Ureter (tissue), 1 donor: ENCODE measurements around the gene AHCTF1. TPM values are rescaled to one million over a fixed set of nuclear protein-coding genes. Genes with fewer than 3 reads are reported as not detected.

Source experiments
- DNase-seq: peaks from one replicate; pipeline ENCODE4 v3.0.0-alpha.2; 2020; ENCODE audit warnings: low spot score
- total RNA-seq: library from RNA; stranded (reverse); gene quantifications from one replicate; pipeline ENCODE4 v1.2.4, GENCODE V29; 2023
- donor health status: DM: yes; HTN: yes; CAD: no.

Gene AHCTF1
- 35.1 TPM for total RNA-seq

- peak; percentile 98 for DNase-seq
Observed at GRCh38 chr1:246931549-246932365, at the start of gene AHCTF1. TSS of gene AHCTF1 (minus strand) at chr1:246931948. CDS start at chr1:246918370, 13,578 bp downstream.

DNA sequence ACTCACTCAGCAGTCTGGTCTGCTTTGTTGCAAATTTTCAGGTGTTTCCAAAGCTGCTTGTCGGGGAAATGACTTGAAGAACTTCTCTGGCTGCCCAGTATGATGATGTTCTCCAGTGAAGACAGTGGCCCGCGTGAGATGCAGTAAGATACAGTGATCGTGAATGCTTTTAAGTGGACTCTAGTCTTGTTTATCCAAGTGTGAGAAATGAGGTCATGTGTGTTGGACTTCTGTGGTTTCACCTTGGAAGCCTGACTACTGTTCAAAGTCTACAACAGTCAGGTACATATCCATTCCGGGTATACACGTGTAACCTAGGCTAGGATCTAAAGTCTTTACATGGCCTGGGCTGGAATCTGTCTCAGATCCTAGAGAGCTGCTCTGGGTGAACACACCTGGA is 47.0 kb upstream of the AHCTF1 start:
- DNase-seq = no peak

DNA sequence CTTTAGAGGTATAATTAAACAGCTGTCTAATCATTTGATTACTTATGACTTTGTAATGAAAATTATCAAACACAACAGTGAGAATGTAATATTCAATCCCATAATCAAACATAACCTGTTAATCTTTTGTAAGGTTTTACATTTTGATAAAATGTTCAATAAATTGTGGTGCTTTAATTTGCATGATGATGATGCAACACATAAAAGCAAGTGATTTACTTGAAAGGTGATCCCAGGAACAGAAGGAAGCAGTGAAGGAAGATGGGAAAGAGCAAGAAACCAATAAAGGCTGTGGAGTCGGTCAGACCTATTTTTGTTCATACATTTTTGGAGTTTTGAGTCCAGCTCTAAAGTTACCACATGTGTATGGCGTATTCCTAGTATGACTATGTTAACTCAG is 46.5 kb upstream of the AHCTF1 start:
- DNase-seq = no peak

DNA sequence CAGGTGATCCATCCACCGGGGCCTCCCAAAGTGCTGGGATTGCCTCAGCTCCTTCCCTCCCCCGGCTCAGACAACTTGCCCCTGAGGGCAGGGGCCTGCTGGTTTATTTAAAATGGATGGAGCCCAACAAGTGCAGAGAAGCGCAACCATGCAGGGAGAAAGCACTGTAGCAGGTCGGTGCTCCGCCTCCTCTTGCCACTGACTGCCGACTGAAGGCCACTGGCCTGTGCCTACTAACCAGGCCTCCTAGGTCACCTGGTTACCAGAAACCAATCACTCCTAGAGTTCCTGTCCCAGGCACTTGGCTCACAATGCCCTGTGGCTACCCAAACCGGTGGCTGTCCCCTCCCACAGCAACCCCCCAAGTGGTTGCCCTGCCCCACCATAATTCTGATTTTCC is 40.2 kb upstream of the AHCTF1 start:
- no peak for DNase-seq

GRCh38 chr1:246971090-246971721 is 39.5 kb upstream of the AHCTF1 start:
- no peak for DNase-seq

DNA sequence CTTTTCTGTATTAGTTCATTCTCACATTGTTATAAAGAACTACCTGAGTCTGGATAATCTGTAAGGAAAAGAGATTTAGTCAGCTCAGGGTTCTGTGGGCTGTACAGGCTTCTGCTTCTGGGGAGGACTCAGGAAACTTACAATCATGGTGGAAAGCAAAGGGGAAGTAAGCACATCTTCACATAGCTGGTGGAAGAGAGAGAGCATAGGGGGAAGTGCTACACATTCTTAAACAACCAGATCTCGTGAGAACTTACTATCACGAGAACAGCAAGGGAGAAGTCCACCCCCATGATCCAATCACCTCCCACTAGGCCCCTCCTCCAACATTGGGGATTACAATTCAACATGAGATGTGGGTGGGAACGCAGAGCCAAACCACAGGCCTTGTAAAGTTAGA is 37.9 kb upstream of the AHCTF1 start:
- no peak for DNase-seq

GRCh38 chr1:246966502-246966901 is 34.8 kb upstream of the AHCTF1 start:
- no peak for DNase-seq

DNA sequence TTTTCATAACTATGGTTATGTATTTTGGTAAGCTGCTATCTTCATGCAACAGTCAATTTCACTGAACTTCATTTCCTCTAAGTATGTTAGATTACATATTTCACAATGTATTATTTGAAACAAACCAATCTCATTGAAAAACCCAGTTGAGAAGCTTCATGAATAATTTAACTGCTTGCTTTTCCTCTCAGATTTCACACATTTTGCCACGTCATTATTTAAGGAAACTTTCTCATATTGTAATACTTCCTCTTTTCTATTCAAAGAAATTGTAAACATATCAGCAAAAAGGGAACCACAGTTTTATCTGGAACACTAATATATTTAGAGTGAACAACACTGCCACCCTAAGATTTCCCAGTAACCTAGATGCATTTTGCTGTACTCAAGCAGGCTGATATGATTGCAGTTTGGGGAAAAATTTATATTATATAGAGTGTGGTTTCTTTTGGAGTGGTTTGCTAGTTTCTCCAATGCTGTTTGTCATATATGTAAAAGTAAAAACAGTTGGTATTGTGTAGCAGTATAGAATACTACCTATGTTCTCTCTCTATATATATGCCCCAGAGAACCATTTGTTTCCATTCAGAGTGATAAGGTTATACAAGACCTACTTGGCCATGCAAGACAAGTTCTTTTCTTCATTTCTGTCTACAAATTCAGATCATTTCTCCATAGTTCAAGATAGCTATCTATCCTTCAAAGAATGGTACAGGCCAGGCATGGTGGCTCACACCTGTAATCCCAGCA is 28.4 kb upstream of the AHCTF1 start:
- no peak for DNase-seq

GRCh38 chr1:246954126-246954525 is 22.4 kb upstream of the AHCTF1 start:
- DNase-seq = no peak

DNA sequence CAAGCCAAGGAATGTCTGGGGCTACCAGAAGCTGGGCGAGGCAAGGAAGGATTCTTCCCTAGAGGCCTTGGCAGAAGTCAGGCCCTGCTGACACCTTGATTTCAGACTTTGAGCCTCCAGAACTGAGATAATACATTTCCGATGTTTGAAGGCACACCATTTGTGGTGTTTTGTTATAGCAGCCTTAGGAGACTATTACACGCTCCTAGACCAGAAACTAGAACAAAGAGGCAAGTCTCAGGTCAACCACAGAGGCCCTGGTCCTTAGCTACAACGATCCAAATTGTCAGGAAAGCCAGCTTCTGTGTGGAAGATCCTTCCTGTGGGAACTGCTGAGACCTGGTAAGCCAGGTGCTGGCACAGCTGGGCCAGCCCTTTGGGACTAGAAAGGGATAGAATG is 19.7 kb upstream of the AHCTF1 start:
- DNase-seq = no peak

DNA sequence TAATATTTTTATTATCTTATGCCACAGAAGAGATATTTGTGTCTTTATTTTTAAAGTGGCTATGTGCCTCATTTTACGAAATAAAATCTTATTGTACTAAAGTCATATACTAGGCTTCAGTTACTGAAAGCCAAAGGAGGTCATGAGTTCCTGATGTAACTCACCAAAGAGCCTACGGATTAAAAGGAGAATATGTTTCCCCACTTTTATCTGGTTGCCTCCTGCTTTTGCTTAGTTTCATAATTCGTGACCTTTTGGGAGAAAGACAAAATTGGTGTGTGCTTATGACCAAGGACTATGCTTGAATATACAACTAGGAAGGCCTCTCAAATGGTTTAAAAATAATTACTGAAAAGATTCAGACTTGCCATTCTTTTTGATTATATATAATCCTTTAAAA is 18.2 kb upstream of the AHCTF1 start:
- no peak for DNase-seq

DNA sequence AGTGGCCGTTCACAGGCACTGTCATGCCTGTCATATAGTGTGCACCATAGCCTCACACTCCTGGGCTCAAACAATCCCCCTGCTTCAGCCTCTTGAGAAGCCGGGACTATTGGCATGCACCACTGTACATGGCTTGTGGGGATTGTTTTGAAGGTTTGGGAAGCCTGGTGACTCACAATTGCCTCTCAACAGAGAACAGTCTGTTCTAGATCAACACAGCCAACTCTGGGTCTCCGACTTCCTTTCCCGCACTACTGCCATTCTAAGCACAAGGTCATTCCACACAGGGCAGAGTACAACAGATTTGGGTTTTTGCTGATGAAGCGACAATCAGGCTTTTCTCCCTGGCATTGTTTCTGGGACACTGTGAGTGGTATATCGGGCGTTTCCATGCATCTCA is 15.5 kb upstream of the AHCTF1 start:
- DNase-seq = no peak

DNA sequence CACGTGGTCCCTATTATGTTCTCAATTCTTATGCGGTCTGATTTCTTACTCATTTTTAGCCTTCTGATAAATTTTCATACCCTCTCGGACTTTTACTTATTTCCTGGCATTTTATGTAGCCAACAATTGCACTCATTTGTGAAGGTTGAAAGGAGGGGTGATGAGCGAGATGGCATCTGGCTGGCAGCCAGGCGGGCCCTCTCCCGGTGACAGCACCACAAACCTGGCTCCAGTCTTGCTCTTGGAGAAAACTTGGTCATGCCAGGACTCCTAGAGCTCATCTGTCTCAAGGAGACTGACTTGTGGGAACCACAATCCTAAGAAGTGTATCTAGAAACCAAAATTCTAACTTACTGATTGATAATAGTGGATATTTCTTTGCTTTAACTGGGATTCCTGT is 14.6 kb upstream of the AHCTF1 start:
- no peak for DNase-seq

DNA sequence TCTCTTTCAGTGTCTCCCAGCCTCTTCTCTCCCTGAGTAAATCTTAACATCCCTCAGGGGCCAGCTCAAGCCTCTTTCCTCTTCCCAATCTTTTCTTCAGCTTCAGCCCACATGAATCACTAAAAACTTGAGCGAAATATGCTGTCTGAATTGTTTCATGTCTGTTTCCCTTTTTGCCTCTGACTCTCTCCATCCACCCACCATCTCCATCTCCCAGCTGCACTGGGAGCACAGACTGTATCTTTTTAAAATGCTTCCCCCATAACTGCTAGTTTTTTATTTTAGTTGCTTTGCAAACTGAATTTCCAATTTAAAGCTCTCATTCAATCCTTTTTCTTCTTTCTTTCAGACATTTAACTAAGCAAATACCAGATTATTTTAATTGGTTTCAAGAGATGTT is 3.0 kb upstream of the AHCTF1 start:
- no peak for DNase-seq

GRCh38 chr1:246933893-246934292 is 2.1 kb upstream of the AHCTF1 start:
- no peak for DNase-seq

DNA sequence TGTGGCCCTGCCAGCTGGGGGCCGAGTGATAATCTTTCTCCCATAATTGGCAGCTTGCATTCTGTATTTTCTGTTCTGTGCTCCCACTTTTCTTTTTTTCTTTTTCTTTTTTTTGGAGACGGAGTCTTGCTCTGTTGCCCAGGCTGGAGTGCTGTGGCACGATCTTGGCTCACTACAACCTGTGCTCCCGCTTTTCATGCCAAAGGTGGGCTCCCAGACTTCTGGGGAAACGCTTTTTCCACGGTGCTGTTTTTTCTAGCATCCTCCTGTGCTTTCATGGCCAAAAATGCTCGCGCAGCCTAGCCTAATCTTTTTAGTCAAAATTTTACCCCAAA is 585 bp upstream of the AHCTF1 start:
- DNase-seq = no peak

- DNase-seq = peak; percentile 58
Observed at GRCh38 chr1:246930830-246931548, 759 bp downstream of the AHCTF1 start.

DNA sequence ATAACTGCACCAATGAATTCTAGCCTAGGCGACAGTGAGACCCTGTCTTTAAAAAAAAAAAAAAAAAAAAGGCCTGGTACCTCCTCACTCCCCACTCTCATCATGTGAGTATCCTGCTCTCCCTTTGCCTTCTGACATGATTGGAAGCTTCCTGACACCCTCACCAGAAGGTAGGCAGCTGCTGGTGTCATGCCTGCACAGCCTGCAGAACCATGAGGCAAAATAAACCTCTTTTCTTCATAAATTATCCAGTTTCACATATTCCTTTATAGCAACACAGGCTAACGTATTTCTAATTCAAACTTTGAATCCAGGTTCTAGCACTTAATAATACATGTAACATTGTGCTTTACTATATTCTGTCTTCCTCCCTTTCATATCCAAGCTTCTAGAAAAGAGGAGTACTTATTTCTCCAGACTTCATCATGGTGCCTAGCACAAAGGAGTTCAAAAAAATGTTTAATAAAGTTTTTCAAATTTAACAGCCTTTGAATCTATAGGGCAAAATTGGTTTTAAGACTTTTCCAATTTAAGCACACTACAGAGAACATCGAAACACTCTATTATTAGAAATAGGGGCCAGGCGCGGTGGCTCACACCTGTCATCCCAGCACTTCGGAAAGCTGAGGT is 5.6 kb downstream of the AHCTF1 start:
- DNase-seq = no peak

DNA sequence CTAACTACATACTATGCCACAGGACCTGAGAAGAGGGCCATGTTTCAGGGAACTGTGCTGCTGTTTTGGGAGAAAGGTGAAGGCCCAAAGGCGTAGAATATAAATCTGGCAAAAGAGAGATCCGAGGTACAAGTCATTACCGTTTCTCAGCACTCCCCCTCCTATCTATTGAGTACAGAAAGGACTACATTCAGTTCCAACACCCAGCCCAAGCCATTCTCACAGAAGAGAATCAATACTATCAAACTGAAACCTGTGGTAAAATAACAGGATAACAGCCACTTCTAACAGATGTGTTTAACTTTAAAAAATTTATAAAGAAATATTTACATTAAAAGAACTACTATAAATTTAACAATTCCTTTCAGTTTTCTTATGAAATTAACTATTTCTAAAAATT is 7.8 kb downstream of the AHCTF1 start:
- no peak for DNase-seq

DNA sequence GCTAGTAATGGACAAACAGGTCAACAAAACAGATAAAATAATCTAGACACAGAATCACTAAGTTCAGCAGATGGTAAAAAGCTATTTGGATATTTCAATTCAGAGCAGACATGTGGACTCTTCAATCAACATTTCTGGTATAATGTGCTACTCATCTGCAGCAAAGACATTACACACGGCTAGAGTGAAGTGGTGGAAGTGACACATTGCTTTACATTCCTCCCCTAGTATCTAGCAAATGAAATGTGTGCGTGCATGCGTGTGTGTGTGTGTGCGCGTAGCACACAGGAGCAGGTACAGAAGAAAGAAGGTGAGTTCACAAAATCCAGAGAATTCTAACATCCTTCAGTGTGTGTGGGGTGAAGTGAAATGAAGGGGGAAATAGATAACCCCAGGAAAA is 8.3 kb downstream of the AHCTF1 start:
- DNase-seq = no peak

GRCh38 chr1:246921481-246921880 is 10.3 kb downstream of the AHCTF1 start:
- no peak for DNase-seq

- DNase-seq = no peak
Observed at GRCh38 chr1:246919902-246920301, 11.8 kb downstream of the AHCTF1 start.
